DMS53 (cell line): ENCODE measurements around the gene ACSF2.
"Not testable (repeated sequence)": the region's sequence is repeated elsewhere in the genome, so short reads cannot be mapped to it uniquely, and the experiment has no call there.

Experiments
- DNase-seq: peaks from one replicate; lab custom pipeline; 2025; lab: John Stamatoyannopoulos, UW

The ACSF2 gene

GRCh38 chr17:50412188-50412732 is 13.8 kb upstream of the ACSF2 start:
- no peak for DNase-seq

GRCh38 chr17:50414808-50415207 is 11.2 kb upstream of the ACSF2 start:
- DNase-seq, result no peak

GRCh38 chr17:50419577-50419976 is 6.4 kb upstream of the ACSF2 start:
- DNase-seq, result not testable (repeated sequence)

GRCh38 chr17:50420419-50421112 is 5.5 kb upstream of the ACSF2 start:
- no peak for DNase-seq

GRCh38 chr17:50421308-50422051 is 4.5 kb upstream of the ACSF2 start:
- DNase-seq, result no peak

- no peak for DNase-seq
These were observed 3.3 kb upstream of the ACSF2 start for GRCh38 chr17:50422738-50423137.

- DNase-seq, result peak; percentile 38
These were observed 2.4 kb upstream of the ACSF2 start for GRCh38 chr17:50423553-50424159.

- DNase-seq, result no peak
These were observed 1.6 kb upstream of the ACSF2 start for GRCh38 chr17:50424246-50424995.

- no peak for DNase-seq
These were observed 879 bp upstream of the ACSF2 start for GRCh38 chr17:50424996-50425681.

GRCh38 chr17:50426472-50426782 is 409 bp downstream of the ACSF2 start:
- no peak for DNase-seq

- DNase-seq, result peak; percentile 57
These were observed 1.1 kb downstream of the ACSF2 start for GRCh38 chr17:50426814-50427787.

GRCh38 chr17:50428126-50428525 is 2.1 kb downstream of the ACSF2 start:
- not testable (repeated sequence) for DNase-seq

GRCh38 chr17:50428831-50429424 is 2.9 kb downstream of the ACSF2 start:
- no peak for DNase-seq

GRCh38 chr17:50429793-50430192 is 3.8 kb downstream of the ACSF2 start:
- DNase-seq, result no peak

- no peak for DNase-seq
These were observed 5.0 kb downstream of the ACSF2 start for GRCh38 chr17:50430821-50431618.

- DNase-seq, result no peak
These were observed 6.2 kb downstream of the ACSF2 start for GRCh38 chr17:50432125-50432762.

GRCh38 chr17:50437409-50437808 is 11.4 kb downstream of the ACSF2 start:
- DNase-seq, result no peak

GRCh38 chr17:50439008-50439407 is 13.0 kb downstream of the ACSF2 start:
- peak; percentile 89 for DNase-seq
